Kidney epithelial cell (primary cell): ENCODE results near the gene ELMO1. TPM values are rescaled to one million over a fixed set of nuclear protein-coding genes. Genes with fewer than 3 reads are reported as not detected.
A peak's percentile ranks its signal among the peaks of the same experiment; 100 is the strongest.

ENCODE experiments used
- DNase-seq: peaks from one replicate; pipeline ENCODE4 v3.0.0-alpha.2; 2010; ENCODE audit warnings: low read depth
- H3K27me3 ChIP-seq: 2 replicates; pipeline ENCODE4 v1.6.0; 2011; ENCODE audit warnings: low read length; ENCODE audit not compliant: control insufficient read depth, insufficient read depth
- H3K36me3 ChIP-seq: 2 replicates; pipeline ENCODE4 v1.5.1; 2011; ENCODE audit warnings: low read length; ENCODE audit not compliant: control insufficient read depth, insufficient read depth
- H3K4me3 ChIP-seq: 2 replicates; pipeline ENCODE4 v1.5.1; 2011; ENCODE audit warnings: low read depth, mild to moderate bottlenecking, control low read depth, low read length
- total RNA-seq: library from RNA; depleted of rRNA; stranded (reverse); fragments of >200 nt; gene quantifications from 2 replicates; pipeline ENCODE4 v1.2.3, GENCODE V29; 2015
- TF ChIP-seq, protein P1 (sequence below): IDR thresholded peaks from 2 replicates; pipeline ENCODE4 v1.5.1; 2011; ENCODE audit warnings: mild to moderate bottlenecking, moderate library complexity, low read length, control low read depth, inconsistent platforms; ENCODE audit not compliant: insufficient read depth, poor library complexity, severe bottlenecking

Gene ELMO1
- total RNA-seq, 1 donor from 2014 or later = 11.4 TPM

DNA sequence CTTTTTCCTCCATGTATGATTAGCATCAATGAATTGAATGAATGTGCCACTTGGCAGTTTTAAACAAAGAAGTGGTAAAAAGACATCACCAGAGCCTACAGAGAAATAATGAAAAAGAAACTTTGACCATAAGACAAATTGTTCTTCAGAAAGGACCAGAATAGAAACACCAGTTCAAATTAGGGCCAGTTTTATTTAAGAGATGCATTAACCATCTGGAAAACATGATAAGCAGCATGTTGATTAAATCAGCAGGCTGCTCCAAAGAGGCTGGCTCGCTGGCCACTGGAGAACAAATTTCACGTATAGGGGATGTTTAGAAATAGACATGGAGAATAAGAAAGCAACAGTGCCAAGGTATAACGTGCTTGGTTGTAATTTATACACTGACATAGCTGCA lies 482.0 kb downstream of the ELMO1 start:
- no peak for DNase-seq
- no peaks in the 10 kb centered on the region for H3K36me3 ChIP-seq
- TF ChIP-seq, protein P1, sequence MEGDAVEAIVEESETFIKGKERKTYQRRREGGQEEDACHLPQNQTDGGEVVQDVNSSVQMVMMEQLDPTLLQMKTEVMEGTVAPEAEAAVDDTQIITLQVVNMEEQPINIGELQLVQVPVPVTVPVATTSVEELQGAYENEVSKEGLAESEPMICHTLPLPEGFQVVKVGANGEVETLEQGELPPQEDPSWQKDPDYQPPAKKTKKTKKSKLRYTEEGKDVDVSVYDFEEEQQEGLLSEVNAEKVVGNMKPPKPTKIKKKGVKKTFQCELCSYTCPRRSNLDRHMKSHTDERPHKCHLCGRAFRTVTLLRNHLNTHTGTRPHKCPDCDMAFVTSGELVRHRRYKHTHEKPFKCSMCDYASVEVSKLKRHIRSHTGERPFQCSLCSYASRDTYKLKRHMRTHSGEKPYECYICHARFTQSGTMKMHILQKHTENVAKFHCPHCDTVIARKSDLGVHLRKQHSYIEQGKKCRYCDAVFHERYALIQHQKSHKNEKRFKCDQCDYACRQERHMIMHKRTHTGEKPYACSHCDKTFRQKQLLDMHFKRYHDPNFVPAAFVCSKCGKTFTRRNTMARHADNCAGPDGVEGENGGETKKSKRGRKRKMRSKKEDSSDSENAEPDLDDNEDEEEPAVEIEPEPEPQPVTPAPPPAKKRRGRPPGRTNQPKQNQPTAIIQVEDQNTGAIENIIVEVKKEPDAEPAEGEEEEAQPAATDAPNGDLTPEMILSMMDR = no peak
- no peaks in the 10 kb centered on the region for H3K27me3 ChIP-seq
- no peak overlapping the region for H3K4me3 ChIP-seq

DNA sequence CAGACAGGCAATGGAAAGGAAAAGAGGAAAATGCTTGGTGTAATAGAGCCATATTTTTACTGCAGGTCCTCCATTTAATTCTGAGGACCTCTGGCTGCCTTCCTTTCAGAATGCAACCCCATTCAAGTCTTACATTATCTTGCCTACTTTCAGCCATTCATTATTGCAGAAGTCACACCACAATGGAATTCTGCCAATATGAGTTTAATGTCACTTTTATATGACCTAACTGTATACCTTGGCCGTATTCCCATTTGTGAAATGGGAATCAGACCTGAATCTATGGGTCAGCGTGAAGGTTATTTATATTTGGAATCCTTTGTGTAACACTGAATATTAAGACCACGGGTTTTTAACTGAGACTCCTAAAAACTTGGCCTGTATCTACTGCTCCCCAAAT lies 482.6 kb downstream of the ELMO1 start:
- Histone ChIP-seq H3K36me3 (no peaks in the 10 kb centered on the region), H3K4me3 (no peak overlapping the region), H3K27me3 (no peaks in the 10 kb centered on the region)
- no peak for DNase-seq
- TF ChIP-seq, protein P1 = no peak

DNA sequence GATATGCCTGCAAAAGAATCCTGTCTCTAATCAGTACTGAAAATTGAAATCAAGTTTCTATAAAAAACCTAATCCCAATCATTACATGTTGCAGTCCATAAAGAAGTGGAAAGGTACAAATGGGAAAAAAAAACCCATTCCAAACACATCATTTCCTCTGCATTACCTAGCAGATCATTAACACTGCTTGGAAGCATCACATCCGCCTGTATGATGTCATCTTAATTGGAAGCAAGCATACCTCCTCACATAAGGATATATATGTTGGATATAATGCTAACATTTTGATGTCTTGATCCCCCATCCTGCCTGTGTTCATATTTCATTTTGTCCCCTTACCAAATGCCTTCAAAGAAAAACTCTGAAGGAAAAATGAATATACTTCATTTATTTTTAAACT lies 483.0 kb downstream of the ELMO1 start:
- Histone ChIP-seq H3K36me3 (no peaks in the 10 kb centered on the region), H3K4me3 (no peak overlapping the region), H3K27me3 (no peaks in the 10 kb centered on the region)
- no peak for DNase-seq
- TF ChIP-seq, protein P1 = no peak

DNA sequence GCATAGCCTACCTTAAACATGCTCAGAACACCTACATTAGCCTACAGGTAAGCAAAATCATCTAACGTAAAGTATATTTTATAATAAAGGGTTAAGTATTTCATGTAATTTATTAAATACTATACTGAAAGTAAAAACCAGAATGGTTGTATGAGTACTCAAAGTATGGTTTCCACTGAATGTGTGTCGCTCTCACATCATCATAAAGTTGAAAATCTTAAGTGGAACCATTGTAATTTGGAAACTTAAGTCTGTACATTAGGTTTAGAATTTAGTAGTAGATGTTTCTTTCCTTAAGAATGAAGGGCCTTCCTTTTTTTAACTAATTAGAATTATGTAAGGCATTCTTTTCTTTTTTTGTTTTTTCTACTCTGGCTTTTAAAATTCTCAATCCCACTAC lies 484.4 kb downstream of the ELMO1 start:
- Histone ChIP-seq H3K27me3 (no peaks in the 10 kb centered on the region), H3K4me3 (no peak overlapping the region), H3K36me3 (no peaks in the 10 kb centered on the region)
- DNase-seq = no peak
- TF ChIP-seq, protein P1 = no peak

DNA sequence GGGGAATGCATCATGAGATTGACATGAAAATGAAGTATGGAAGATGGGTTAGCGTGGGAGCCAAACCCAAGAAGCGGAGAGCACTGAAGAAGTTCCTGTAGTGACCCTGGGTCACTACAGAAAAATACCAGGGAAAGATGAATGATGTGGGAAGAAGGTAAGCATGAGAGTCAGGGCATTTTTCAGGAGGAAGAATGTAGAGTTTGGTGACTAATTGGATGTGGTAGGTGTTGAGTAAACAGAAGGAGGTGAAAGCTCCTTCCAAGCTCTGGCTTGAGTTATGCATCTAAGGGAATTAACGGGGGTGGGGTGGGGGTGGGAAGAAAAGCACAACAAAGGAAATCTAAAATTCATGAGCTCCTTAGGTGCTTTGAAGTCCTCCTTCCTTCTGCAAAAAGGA lies 486.3 kb downstream of the ELMO1 start:
- TF ChIP-seq, protein P1 = no peak
- H3K36me3 ChIP-seq = no peaks in the 10 kb centered on the region
- peak; percentile 21 for DNase-seq
- H3K27me3 ChIP-seq = no peaks in the 10 kb centered on the region
- no peak overlapping the region for H3K4me3 ChIP-seq

DNA sequence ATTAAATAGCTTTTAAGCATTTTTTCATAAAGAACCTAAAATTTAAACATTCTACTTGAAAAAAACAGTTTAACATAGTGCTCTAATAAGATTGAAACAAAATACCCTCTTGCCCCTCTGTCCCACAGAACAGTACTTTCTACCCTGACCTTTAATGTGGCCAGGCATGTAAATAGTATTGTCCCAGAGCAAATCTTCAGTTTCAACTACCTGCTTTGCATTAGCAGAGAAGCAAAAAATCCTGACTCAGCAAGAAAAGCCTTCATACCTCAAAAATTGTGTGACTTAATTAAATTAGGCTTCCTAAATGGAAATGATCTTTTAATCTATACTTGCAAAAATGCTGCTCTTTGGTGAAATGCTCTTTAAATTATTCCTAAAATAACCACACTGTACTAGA lies 487.0 kb downstream of the ELMO1 start:
- Histone ChIP-seq H3K27me3 (no peaks in the 10 kb centered on the region), H3K36me3 (no peaks in the 10 kb centered on the region), H3K4me3 (no peak overlapping the region)
- no peak for DNase-seq
- TF ChIP-seq, protein P1 = no peak
